Activated naive CD4-positive, alpha-beta T cell treated with anti-CD3 and anti-CD28 coated beads for 36 hours (primary cell): Measurements from ENCODE around the gene SOX2. TPM values are rescaled to one million over a fixed set of nuclear protein-coding genes. Genes with fewer than 3 reads are reported as not detected.
"Not testable (repeated sequence)": the region's sequence is repeated elsewhere in the genome, so short reads cannot be mapped to it uniquely, and the experiment has no call there.

Experiments
- CTCF ChIA-PET: fragments of 350-600 bp; sonication (Branson Sonifier 250); formaldehyde crosslinking; loops from one replicate; lab custom pipeline; 2021; ENCODE audit warnings: antibody characterized with exemption; lab: Charles Lee
- DNase-seq: peaks from one replicate; pipeline ENCODE4 v3.0.0-alpha.2; 2020
- H3K27ac Mint-ChIP-seq: one replicate; pipeline ENCODE4 v1.8.0; 2021; ENCODE audit warnings: mild to moderate bottlenecking, mixed read lengths
- H3K27me3 Mint-ChIP-seq: one replicate; pipeline ENCODE4 v1.8.0; 2021; ENCODE audit warnings: low read depth, mixed read lengths
- H3K36me3 Mint-ChIP-seq: one replicate; pipeline ENCODE4 v1.8.0; 2021; ENCODE audit warnings: low read depth, mixed read lengths
- H3K4me1 Mint-ChIP-seq: one replicate; pipeline ENCODE4 v1.8.0; 2021; ENCODE audit warnings: low read depth, mixed read lengths
- H3K4me3 Mint-ChIP-seq: one replicate; pipeline ENCODE4 v1.8.0; 2021; ENCODE audit warnings: mild to moderate bottlenecking, moderate library complexity, mixed read lengths
- H3K9me3 Mint-ChIP-seq: one replicate; pipeline ENCODE4 v1.8.0; 2021; ENCODE audit warnings: mixed read lengths
- intact Hi-C: fragments of 100-400 bp; cut with micrococcal nuclease; formaldehyde crosslinking; loops from one replicate; pipeline ENCODE4 v1.15.1; 2023
- total RNA-seq, 2 experiments: library from RNA; stranded (reverse); gene quantifications; one replicate each; pipeline ENCODE4 v1.2.3, GENCODE V29; 2021

The SOX2 gene
- total RNA-seq, 2 experiments from 2014 or later, result not detected

DNA sequence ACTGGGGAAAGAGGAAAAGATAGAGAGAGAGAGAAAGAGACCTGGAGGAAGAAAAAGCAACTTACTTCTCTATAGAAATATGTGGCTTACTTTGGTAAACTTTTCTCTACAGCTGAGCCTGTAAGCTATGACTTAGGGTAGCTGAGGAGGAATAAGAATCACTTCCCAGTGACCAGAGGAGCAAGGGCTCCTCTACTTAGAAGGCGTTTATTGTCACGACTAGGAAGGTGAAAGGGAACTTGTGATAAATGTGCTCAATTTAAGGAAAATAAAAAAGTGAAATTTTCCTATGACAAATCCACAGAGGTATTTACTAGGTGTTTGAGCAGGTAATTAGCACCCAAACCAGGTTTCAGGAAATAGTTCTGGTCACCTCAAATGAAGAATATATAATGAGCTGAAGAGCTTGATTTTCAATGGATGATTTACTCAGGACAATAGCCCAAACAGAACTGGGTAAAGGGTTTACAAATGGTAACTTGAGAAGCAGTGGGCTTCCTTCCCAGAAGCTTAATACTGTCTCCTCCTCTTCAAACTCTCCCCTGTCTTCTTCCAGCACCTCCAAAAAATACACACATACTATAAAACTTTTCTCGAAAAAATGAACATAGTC lies 46.1 kb downstream of the SOX2 start:
- no peak overlapping the region for H3K4me3 Mint-ChIP-seq
- intact Hi-C loops, result no loop called here
- H3K36me3 Mint-ChIP-seq, result no peaks in the 10 kb centered on the region
- no peaks in the 10 kb centered on the region for H3K9me3 Mint-ChIP-seq
- DNase-seq, result no peak
- peaks cover 12% of the 10 kb centered on the region for H3K27me3 Mint-ChIP-seq
- H3K27ac Mint-ChIP-seq, result no peak overlapping the region
- H3K4me1 Mint-ChIP-seq, result no peaks in the 10 kb centered on the region
- CTCF ChIA-PET, result no interaction called here

GRCh38 chr3:181761906-181762305 lies 50.2 kb downstream of the SOX2 start:
- Mint-ChIP-seq H3K27ac (no peak overlapping the region), H3K4me3 (no peak overlapping the region), H3K36me3 (no peaks in the 10 kb centered on the region), H3K4me1 (no peaks in the 10 kb centered on the region), H3K27me3 (no peaks in the 10 kb centered on the region), H3K9me3 (no peaks in the 10 kb centered on the region)
- intact Hi-C loops, result no loop called here
- DNase-seq, result no peak
- CTCF ChIA-PET, result no interaction called here

DNA sequence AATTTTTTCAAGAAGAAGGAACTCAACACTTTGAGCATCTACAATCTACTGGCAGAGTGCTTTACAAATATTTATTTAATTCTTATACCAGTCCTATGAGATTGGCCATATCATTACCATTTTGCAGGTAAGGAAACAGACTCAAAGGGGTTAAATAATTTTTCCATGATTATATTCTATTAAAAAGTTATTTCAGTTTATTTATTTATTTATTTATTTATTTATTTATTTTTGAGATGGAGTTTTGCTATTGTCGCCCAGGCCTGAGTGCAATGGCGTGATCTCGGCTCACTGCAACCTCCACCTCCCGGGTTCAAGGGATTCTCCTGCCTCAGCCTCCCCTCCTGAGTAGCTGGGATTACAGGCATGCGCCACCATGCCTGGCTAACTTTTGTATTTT lies 52.3 kb downstream of the SOX2 start:
- DNase-seq, H3K9me3 Mint-ChIP-seq, intact Hi-C loops, H3K27me3 Mint-ChIP-seq, H3K27ac Mint-ChIP-seq, H3K4me1 Mint-ChIP-seq, CTCF ChIA-PET, H3K36me3 Mint-ChIP-seq, H3K4me3 Mint-ChIP-seq: not testable (repeated sequence)
